Transverse colon (tissue), 4 donors: ENCODE data around the gene DMBT1. TPM values are rescaled to one million over a fixed set of nuclear protein-coding genes. Genes with fewer than 3 reads are reported as not detected.

Experiments used
- DNase-seq: peaks from one replicate; pipeline ENCODE4 v3.0.0-alpha.2; 2019
- H3K27ac ChIP-seq, 4 donors: fragments of 200-600 bp; sonication (generic); 2 replicates each; pipeline ENCODE4 v1.5.1; 2016 to 2018; ENCODE audit warnings: inconsistent platforms in 4 of 4
- H3K27me3 ChIP-seq: fragments of 200-600 bp; sonication (generic); 2 replicates; pipeline ENCODE4 v1.5.1; 2017; ENCODE audit warnings: inconsistent platforms
- H3K36me3 ChIP-seq, 4 donors: fragments of 200-600 bp; sonication (generic); 2 replicates each; pipeline ENCODE4 v1.5.1; 2017 to 2019; ENCODE audit warnings: inconsistent platforms in 4 of 4
- H3K4me1 ChIP-seq, 4 donors: fragments of 200-600 bp; sonication (generic); 2 replicates each; pipeline ENCODE4 v1.5.1; 2017 to 2020; ENCODE audit warnings: inconsistent platforms in 4 of 4
- H3K4me3 ChIP-seq, 4 donors: fragments of 200-600 bp; sonication (generic); 1 replicate in 1 of 4; 2 replicates in 3 of 4; pipeline versions ENCODE4 v1.5.1 to v1.6.1; 2017 to 2019; ENCODE audit warnings: inconsistent platforms in 4 of 4
- H3K9me3 ChIP-seq, 2 donors: fragments of 200-600 bp; sonication (generic); 2 replicates each; pipeline ENCODE4 v1.5.1; 2017 to 2019; ENCODE audit warnings: inconsistent platforms in 2 of 2
- EP300 ChIP-seq: sonication (generic); formaldehyde crosslinking; IDR thresholded peaks from one replicate; pipeline ENCODE4 v1.6.1; 2017; ENCODE audit warnings: antibody characterized with exemption, low read depth
- POLR2A ChIP-seq: fragments of 450-650 bp; IDR thresholded peaks from one replicate; pipeline ENCODE4 v1.6.1; 2016; ENCODE audit warnings: antibody characterized with exemption, mild to moderate bottlenecking, moderate library complexity
- POLR2AphosphoS5 ChIP-seq, 3 donors: sonication (generic); formaldehyde crosslinking; IDR thresholded peaks; one replicate each; pipeline ENCODE4 v1.6.1; 2016; ENCODE audit warnings: antibody characterized with exemption in 3 of 3
- WGBS, 2 donors: methylation state at CpG; one replicate each; pipeline ENCODE4 v1.1.5; 2018; ENCODE audit warnings: low coverage in 1 of 2; 5-methylcytosine and 5-hydroxymethylcytosine counted together
- in situ Hi-C, 4 donors: fragments of 200-750 bp; cut with MboI; loops; one replicate each; pipeline versions ENCODE4 v1.15.0 to v1.15.1; 2017; ENCODE audit warnings: low sequenced_read_pairs in 3 of 4, low pct_ligation_motif_present in 1 of 4, low pct_unique_long_range_greater_than_20kb in 1 of 4
- intact Hi-C: fragments of 100-400 bp; cut with DNase I; formaldehyde crosslinking; loops from one replicate; pipeline ENCODE4 v1.15.1; 2023; ENCODE audit warnings: low total_unique reads
- total RNA-seq, 4 donors: library from RNA; depleted of rRNA; stranded (reverse); fragments of >200 nt; gene quantifications; one replicate each; pipeline ENCODE4 v1.1.0, GENCODE V29; 2016
- TF ChIP-seq, protein P1 (sequence below), 5 experiments: fragments of 200-600 bp in 3 of 5; fragments of 450-650 bp in 2 of 5; sonication (generic) in 3 of 5; IDR thresholded peaks; 1 replicate in 2 of 5; 2 replicates in 3 of 5; pipeline ENCODE4 v1.5.1; 2016 to 2017; ENCODE audit warnings: antibody characterized with exemption in 5 of 5, inconsistent platforms in 3 of 5, mild to moderate bottlenecking in 2 of 5, moderate library complexity in 1 of 5

Gene DMBT1
- total RNA-seq, 4 donors from 2014 or later, result 42.2 to 124 (median 68.5) TPM

DNA sequence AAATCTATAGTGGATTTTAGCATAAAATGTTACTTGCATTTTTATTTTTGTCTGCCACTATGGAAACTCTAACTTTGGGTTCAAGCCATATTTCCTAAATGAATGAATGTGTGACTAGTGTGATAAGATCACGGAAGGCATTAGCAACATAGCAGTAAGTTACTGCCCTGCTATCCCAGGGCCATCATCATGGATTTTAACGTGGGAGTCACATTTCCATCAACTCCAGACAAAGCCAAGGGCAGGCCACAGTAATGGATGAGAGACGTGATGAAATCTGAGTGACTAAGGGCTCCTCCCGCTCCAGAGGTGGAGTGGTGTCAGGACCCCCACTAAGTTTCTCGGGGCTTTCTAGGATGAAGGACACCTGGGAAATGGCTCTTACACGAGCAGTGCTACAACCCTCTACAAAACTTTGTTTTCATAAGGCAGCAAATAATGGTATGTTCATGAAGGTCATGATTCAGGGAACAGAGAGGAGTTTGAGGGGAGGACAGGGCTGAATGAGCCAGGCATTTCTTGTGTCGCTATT is 104.8 kb downstream of the DMBT1 start:
- intact Hi-C loops, result no loop called here
- WGBS, 2 donors, result 47 to 67% methylated on average over 2 to 7 of the region's 7 CpGs
- no peaks in the 10 kb centered on the region for H3K36me3 ChIP-seq
- H3K4me3 ChIP-seq, result no peak overlapping the region
- DNase-seq, result no peak
- no peaks in the 10 kb centered on the region for H3K4me1 ChIP-seq
- in situ Hi-C loops, result no loop called here
- H3K27ac ChIP-seq, result no peak overlapping the region
- no peaks in the 10 kb centered on the region for H3K27me3 ChIP-seq
- TF ChIP-seq POLR2AphosphoS5 (IDR thresholded peaks at IDR 0.05), result no peak
- H3K9me3 ChIP-seq, result no peaks in the 10 kb centered on the region

DNA sequence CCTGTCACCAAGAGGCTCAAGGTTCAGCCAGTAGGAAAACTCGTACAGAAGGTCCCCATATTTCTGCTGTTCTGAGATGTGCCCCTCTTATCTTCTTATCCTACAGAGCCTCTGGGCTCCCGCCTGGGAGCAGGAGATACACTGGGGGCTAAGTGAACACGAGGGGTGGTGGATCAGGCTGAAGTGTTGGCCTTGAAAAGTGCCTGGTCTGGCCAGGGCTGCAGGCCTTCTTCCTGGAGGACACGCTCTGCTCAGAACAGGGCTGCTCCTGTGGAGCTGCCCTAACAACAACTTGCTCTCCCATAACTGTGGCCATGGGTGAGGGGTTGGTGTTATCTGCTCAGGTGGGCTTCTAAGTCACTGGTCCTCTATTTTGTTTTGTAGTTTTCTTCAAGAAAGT is 105.4 kb downstream of the DMBT1 start:
- no peak for TF ChIP-seq POLR2A
- no peak for TF ChIP-seq EP300
- no peak for TF ChIP-seq POLR2AphosphoS5 (IDR thresholded peaks at IDR 0.05)
- TF ChIP-seq, protein P1, sequence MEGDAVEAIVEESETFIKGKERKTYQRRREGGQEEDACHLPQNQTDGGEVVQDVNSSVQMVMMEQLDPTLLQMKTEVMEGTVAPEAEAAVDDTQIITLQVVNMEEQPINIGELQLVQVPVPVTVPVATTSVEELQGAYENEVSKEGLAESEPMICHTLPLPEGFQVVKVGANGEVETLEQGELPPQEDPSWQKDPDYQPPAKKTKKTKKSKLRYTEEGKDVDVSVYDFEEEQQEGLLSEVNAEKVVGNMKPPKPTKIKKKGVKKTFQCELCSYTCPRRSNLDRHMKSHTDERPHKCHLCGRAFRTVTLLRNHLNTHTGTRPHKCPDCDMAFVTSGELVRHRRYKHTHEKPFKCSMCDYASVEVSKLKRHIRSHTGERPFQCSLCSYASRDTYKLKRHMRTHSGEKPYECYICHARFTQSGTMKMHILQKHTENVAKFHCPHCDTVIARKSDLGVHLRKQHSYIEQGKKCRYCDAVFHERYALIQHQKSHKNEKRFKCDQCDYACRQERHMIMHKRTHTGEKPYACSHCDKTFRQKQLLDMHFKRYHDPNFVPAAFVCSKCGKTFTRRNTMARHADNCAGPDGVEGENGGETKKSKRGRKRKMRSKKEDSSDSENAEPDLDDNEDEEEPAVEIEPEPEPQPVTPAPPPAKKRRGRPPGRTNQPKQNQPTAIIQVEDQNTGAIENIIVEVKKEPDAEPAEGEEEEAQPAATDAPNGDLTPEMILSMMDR (IDR thresholded peaks at IDR 0.05), result no peak
- Histone ChIP-seq H3K27me3 (no peaks in the 10 kb centered on the region), H3K36me3 (no peaks in the 10 kb centered on the region), H3K4me1 (no peaks in the 10 kb centered on the region), H3K9me3 (no peaks in the 10 kb centered on the region), H3K27ac (no peak overlapping the region), H3K4me3 (no peak overlapping the region)
- in situ Hi-C loops, result no loop called here
- 63% methylated on average over 4 of the region's 4 CpGs; no CpG with 5 or more reads in 1 of the 2 donors for WGBS, 2 donors
- DNase-seq, result no peak
- intact Hi-C loops, result no loop called here

DNA sequence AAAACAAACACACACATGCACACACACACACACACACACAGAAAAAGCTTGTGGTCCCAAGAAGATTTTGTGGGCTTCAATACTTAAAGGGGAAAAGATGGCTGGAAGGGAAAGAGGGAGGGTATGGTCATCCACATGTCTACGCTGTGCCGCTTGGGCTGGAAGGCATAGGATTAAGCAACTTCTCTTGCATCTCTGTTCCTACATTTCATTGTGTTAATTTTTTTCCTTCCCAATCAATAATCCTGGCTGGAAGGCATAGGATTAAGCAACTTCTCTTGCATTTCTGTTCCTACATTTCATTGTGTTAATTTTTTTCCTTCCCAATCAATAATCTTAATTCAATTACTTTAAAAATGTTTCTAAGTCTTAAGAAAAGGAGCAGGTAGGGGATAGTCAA is 108.5 kb downstream of the DMBT1 start:
- H3K4me3 ChIP-seq, result no peak overlapping the region
- no peaks in the 10 kb centered on the region for H3K9me3 ChIP-seq
- no peak overlapping the region for H3K27ac ChIP-seq
- 100% methylated on average over 2 of the region's 2 CpGs for WGBS, 2 donors
- H3K36me3 ChIP-seq, result no peaks in the 10 kb centered on the region
- no peaks in the 10 kb centered on the region for H3K4me1 ChIP-seq
- TF ChIP-seq POLR2A, result no peak
- TF ChIP-seq, protein P1 (IDR thresholded peaks at IDR 0.05), result no peak
- TF ChIP-seq EP300, result no peak
- TF ChIP-seq POLR2AphosphoS5 (IDR thresholded peaks at IDR 0.05), result no peak
- in situ Hi-C loops, result no loop called here
- peaks cover 7% of the 10 kb centered on the region for H3K27me3 ChIP-seq
- no peak for DNase-seq
- intact Hi-C loops, result no loop called here

DNA sequence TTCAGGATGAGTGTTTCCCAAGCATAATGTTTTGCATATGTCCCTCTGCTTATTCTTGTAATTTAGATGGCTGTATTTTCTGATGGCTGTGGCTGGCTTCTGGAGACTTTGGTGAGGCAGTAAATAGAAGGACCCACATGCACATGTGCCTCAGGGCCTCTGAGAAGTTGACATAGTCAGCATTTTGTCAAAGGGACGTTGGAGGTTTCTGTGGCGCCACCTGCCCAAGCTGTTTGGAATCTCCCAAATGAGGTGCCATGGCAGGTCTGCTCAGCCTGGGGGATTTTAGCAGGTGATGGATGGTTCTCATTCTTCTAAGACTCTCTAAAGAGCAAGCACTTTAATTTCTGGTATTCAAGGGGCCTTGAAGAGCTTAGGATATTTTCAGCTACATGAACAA is 109.3 kb downstream of the DMBT1 start:
- no peak overlapping the region for H3K27ac ChIP-seq
- H3K9me3 ChIP-seq, result no peaks in the 10 kb centered on the region
- in situ Hi-C loops, result no loop called here
- TF ChIP-seq, protein P1 (IDR thresholded peaks at IDR 0.05), result no peak
- TF ChIP-seq EP300 (no peak), POLR2A (no peak), POLR2AphosphoS5 (IDR thresholded peaks at IDR 0.05) (no peak)
- no peaks in the 10 kb centered on the region for H3K4me1 ChIP-seq
- no peak for DNase-seq
- whole genome bisulfite sequencing, 2 donors, result 62% methylated on average over 2 of the region's 2 CpGs; no CpG with 5 or more reads in 1 of the 2 donors
- H3K4me3 ChIP-seq, result no peak overlapping the region
- peaks cover 9% of the 10 kb centered on the region for H3K27me3 ChIP-seq
- no peaks in the 10 kb centered on the region for H3K36me3 ChIP-seq
- intact Hi-C loops, result no loop called here

DNA sequence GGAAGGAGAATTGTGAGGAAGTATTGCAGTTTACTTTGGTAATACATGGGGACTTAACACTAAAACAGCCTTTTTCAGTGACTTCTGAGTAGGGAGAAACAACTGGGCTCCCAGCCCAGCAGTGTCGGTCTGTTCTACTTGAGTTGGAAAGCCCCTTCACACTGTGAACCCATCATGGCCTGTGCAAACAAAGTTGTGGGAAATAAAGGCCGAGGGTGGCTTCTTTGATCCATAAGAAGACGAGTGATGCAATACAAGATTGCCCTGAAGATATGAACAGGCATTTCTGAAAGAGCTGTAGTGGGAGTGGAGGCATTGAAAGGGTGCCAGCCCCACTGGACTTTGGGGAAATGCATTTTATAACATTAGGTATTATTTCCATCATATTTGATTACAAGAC is 110.8 kb downstream of the DMBT1 start:
- TF ChIP-seq POLR2A (no peak), EP300 (no peak), POLR2AphosphoS5 (IDR thresholded peaks at IDR 0.05) (no peak)
- TF ChIP-seq, protein P1 (IDR thresholded peaks at IDR 0.05), result no peak
- no peaks in the 10 kb centered on the region for H3K9me3 ChIP-seq
- 0 to 33% methylated on average over 1 to 3 of the region's 3 CpGs for WGBS, 2 donors
- H3K36me3 ChIP-seq, result no peaks in the 10 kb centered on the region
- H3K27me3 ChIP-seq, result peaks cover 9% of the 10 kb centered on the region
- in situ Hi-C loops (no loop called here), intact Hi-C loops (no loop called here)
- no peak for DNase-seq
- H3K27ac ChIP-seq, result no peak overlapping the region
- H3K4me3 ChIP-seq, result no peak overlapping the region
- H3K4me1 ChIP-seq, result no peaks in the 10 kb centered on the region
